ENCODE data around the gene RAD51B.

Gene RAD51B

DNA sequence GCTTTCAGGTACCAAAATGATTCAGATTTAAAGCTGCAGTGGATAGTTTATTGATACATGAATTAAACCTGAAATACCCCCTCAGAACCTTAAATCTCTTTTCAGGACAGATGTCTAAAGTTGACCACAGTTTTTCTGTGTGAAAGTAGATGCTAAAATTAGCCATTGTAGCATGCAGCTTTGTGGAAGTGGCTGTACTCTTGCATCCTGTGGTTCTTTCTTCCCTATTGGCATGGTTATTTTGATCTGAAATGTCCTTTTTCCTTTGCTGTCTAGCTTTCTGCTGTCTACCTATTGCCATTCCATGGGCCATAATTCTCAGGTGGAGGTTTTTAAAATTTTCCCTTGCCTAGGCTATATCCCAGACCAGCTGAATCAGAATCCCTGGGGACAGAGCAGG, 517.7 kb downstream of the RAD51B start:
- peak overlapping the region in 2 of 3 experiments; percentile 62 to 68 for H3K27ac Mint-ChIP-seq
- peaks cover 21% of the 10 kb centered on the region for H3K4me1 Mint-ChIP-seq
- no peaks in the 10 kb centered on the region for H3K9me3 Mint-ChIP-seq
- no peak for TF ChIP-seq CTCF (IDR thresholded peaks at IDR 0.05; ENCODE audit: unreplicated experiment in 3 of 3)
- no peak overlapping the region for H3K4me3 Mint-ChIP-seq
- no peaks in the 10 kb centered on the region for H3K36me3 Mint-ChIP-seq (ENCODE audit: low read depth)
- no peaks in the 10 kb centered on the region for H3K27me3 Mint-ChIP-seq (ENCODE audit: low read depth)

GRCh38 chr14:68340262-68340661, 520.7 kb downstream of the RAD51B start:
- H3K9me3 Mint-ChIP-seq, result no peaks in the 10 kb centered on the region
- no peak for TF ChIP-seq CTCF (IDR thresholded peaks at IDR 0.05; ENCODE audit: unreplicated experiment in 3 of 3)
- peaks cover 4% of the 10 kb centered on the region for H3K36me3 Mint-ChIP-seq (ENCODE audit: low read depth)
- no peak overlapping the region for H3K4me3 Mint-ChIP-seq
- H3K27ac Mint-ChIP-seq, result peak overlapping the region in 1 of 3 experiments; percentile 12
- peaks cover 25% of the 10 kb centered on the region for H3K4me1 Mint-ChIP-seq
- no peaks in the 10 kb centered on the region for H3K27me3 Mint-ChIP-seq (ENCODE audit: low read depth)

- no peak for TF ChIP-seq CTCF (IDR thresholded peaks at IDR 0.05; ENCODE audit: unreplicated experiment in 3 of 3)
- Mint-ChIP-seq H3K27ac (peak overlapping the region; percentile 28 to 58 (median 48)), H3K4me1 (peaks cover 31% of the 10 kb centered on the region), H3K36me3 (ENCODE audit: low read depth) (peaks cover 8% of the 10 kb centered on the region), H3K9me3 (peaks cover 3% of the 10 kb centered on the region), H3K4me3 (no peak overlapping the region), H3K27me3 (ENCODE audit: low read depth) (no peaks in the 10 kb centered on the region)
Observed at GRCh38 chr14:68341411-68342212, 522.0 kb downstream of the RAD51B start.

GRCh38 chr14:68342216-68342763, 522.7 kb downstream of the RAD51B start:
- Mint-ChIP-seq H3K36me3 (ENCODE audit: low read depth) (peaks cover 13% of the 10 kb centered on the region), H3K4me1 (peaks cover 37% of the 10 kb centered on the region), H3K4me3 (no peak overlapping the region), H3K27ac (peak overlapping the region; percentile 28 to 58 (median 33)), H3K9me3 (peaks cover 3% of the 10 kb centered on the region), H3K27me3 (ENCODE audit: low read depth) (no peaks in the 10 kb centered on the region)
- TF ChIP-seq CTCF (IDR thresholded peaks at IDR 0.05; ENCODE audit: unreplicated experiment in 3 of 3), result no peak

- H3K27me3 Mint-ChIP-seq (ENCODE audit: low read depth), result no peaks in the 10 kb centered on the region
- H3K9me3 Mint-ChIP-seq, result peaks cover 3% of the 10 kb centered on the region
- peak overlapping the region; percentile 28 to 68 (median 47) for H3K27ac Mint-ChIP-seq
- H3K4me3 Mint-ChIP-seq, result no peak overlapping the region
- TF ChIP-seq CTCF (IDR thresholded peaks at IDR 0.05; ENCODE audit: unreplicated experiment in 3 of 3), result no peak
- peaks cover 13% of the 10 kb centered on the region for H3K36me3 Mint-ChIP-seq (ENCODE audit: low read depth)
- H3K4me1 Mint-ChIP-seq, result peaks cover 42% of the 10 kb centered on the region
Observed at GRCh38 chr14:68343534-68344118, 524.0 kb downstream of the RAD51B start.

Measured in nephron (organoid).